NT2/D1 (cell line): ENCODE results near the gene RNU6-1.

ENCODE experiments used
- YY1 ChIP-seq: IDR thresholded peaks from 2 replicates; pipeline ENCODE4 v1.6.1; 2011; ENCODE audit not compliant: insufficient read length, insufficient read depth
- ZNF274 ChIP-seq: IDR thresholded peaks from 2 replicates; pipeline ENCODE4 v1.6.1; 2011; ENCODE audit warnings: mild to moderate bottlenecking, low read depth, low read length

GRCh38 chr15:67849538-67849937 is 9.7 kb upstream of the RNU6-1 start:
- TF ChIP-seq YY1 (no peak), ZNF274 (no peak)
